Brain microvascular endothelial cell (primary cell): ENCODE results near the gene WASHC3.

Experiments
- DNase-seq: peaks from one replicate; pipeline ENCODE4 v3.0.0-alpha.2; 2020
- H3K27ac ChIP-seq: fragments of 250-450 bp; sonication (Bioruptor Pico); 2 replicates; pipeline ENCODE4 v1.5.1; 2020; ENCODE audit warnings: mild to moderate bottlenecking, moderate library complexity
- H3K27me3 ChIP-seq: fragments of 250-450 bp; sonication (Bioruptor Pico); replicated peaks from 2 replicates; pipeline ENCODE4 v1.5.1; 2020; ENCODE audit warnings: mild to moderate bottlenecking
- H3K36me3 ChIP-seq: fragments of 250-450 bp; sonication (Bioruptor Pico); replicated peaks from 2 replicates; pipeline ENCODE4 v1.5.1; 2020; ENCODE audit warnings: mild to moderate bottlenecking
- H3K4me3 ChIP-seq: 2 replicates; pipeline ENCODE4 v1.5.1; 2011; ENCODE audit warnings: low read depth, mild to moderate bottlenecking, control low read depth, low read length, moderate library complexity
- CTCF ChIP-seq: IDR thresholded peaks from 2 replicates; pipeline ENCODE4 v1.5.1; 2011; ENCODE audit warnings: low read depth, mild to moderate bottlenecking, moderate library complexity, low read length, control low read depth, inconsistent platforms; ENCODE audit errors: missing control alignments
- in situ Hi-C: cut with HindIII; loops from 2 replicates; pipeline ENCODE4 v1.10.0; 2017; ENCODE audit warnings: low sequenced_read_pairs, low pct_ligation_motif_present

The WASHC3 gene

DNA sequence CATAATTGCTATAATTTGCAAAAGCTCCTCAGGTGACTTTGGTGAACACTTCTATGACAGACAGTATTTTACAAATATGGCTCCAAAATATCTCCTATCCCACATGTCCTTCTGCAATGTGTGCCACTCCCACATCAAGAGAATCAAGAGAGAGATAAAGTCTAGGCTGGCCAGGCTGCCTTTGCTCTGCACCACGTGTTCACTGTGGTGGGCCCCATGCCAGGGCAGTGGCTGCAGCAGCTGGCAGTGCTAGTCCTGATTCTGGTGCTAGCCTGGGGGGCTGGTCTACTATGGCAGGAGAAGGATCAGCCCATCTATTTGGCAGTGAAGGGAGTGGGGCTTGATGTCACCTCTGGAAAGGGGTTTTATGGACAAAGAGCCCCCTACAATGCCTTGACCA lies 98.1 kb downstream of the WASHC3 start:
- in situ Hi-C loops: no loop called here
- Histone ChIP-seq H3K27ac (no peak overlapping the region), H3K36me3 (no peaks in the 10 kb centered on the region), H3K4me3 (no peak overlapping the region), H3K27me3 (no peaks in the 10 kb centered on the region)
- no peak for TF ChIP-seq CTCF
- DNase-seq: no peak
